Raji (cell line): ENCODE results near the gene SYNGR3.

Experiments
- POLR2A ChIP-seq: IDR thresholded peaks from 2 replicates; pipeline ENCODE4 v1.6.1; 2011; ENCODE audit warnings: low read depth, low read length, control low read depth; ENCODE audit not compliant: insufficient read depth

Gene SYNGR3, protein sequence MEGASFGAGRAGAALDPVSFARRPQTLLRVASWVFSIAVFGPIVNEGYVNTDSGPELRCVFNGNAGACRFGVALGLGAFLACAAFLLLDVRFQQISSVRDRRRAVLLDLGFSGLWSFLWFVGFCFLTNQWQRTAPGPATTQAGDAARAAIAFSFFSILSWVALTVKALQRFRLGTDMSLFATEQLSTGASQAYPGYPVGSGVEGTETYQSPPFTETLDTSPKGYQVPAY

DNA sequence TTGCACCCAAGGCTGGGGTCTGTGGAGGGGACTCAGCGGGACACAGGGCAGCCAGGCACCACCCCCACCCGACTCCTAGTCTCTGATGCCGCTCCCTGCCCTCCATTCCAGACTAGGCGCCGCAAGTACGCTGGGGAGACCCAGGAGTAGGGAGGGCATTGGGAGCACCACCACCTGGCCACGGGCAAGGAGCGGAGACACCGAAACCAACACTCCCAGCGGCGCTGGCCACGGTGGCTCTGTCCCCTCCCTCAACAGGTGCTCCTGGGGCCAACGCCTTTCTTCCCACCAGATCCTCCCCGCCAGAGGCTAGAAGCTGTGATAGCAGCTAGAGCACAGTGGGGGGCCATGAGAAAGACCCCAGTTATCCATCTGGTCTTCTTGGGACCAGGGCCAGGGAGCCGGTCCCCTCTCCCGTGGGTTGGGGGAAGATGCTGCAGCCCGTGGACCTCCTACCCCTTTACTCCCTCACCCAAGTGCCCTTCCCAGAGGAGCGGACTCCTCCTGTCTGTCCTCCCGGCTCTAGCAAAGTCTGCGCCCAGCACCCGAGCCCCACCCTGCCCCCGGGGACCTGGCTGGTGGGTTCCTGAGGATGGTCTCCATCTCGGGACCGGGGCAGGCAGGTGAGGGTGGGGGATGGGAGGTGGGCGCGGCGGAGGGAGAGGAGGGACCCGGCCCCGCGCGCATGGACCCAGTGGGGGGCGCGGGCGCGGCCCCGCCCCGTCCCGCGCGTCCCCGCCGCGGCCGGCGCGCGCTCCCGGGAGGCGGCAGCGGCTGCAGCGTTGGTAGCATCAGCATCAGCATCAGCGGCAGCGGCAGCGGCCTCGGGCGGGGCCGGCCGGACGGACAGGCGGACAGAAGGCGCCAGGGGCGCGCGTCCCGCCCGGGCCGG lies at the start of gene SYNGR3:
SYNGR3 (plus strand) TSS at position 762 of the 892 bp plus-strand sequence. CDS start 133 bp downstream, outside the sequence.
- no peak for TF ChIP-seq POLR2A

DNA sequence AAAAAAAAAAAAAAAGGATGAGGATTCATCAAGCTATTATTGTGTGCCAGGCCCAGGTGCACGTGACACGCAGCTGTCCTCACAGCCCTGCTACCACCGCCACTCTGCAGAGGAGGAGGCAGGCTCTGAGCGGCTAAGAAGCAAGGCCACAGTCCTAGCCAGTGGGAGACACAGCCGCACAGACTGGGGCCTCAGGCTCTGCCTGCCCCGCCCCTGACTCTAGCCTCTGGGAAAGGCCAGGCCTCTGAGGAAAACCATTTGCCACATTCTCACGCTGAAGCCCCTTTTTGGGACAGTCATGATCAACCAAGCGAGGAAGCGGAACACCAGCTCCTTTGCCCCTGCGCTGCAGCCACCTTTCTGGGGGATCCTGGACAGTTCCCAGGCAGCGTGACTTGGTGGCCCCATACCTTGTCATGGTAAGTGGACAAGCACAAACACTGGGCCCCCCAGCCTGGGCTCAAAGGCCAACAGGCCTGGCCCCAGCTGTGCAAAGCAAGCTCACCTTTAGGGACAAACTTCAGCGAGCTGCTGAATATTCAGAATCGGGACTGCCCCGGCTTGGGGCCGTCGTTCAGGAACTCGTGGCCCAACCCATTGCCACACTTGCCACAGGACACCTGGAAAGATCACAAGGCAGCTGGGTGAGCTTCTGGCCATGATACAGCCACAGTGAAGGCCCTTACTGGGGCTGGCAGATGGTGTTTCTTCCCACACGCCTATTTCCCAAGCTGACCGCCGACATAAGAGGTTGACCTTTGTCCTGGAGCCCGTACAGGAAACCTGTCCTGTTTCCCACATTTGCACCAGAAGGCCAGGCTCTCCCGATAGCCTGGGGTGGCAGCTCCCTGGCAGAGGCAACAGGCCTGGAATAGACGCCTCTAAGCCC lies 49.3 kb upstream of the SYNGR3 start:
- TF ChIP-seq POLR2A, result no peak

DNA sequence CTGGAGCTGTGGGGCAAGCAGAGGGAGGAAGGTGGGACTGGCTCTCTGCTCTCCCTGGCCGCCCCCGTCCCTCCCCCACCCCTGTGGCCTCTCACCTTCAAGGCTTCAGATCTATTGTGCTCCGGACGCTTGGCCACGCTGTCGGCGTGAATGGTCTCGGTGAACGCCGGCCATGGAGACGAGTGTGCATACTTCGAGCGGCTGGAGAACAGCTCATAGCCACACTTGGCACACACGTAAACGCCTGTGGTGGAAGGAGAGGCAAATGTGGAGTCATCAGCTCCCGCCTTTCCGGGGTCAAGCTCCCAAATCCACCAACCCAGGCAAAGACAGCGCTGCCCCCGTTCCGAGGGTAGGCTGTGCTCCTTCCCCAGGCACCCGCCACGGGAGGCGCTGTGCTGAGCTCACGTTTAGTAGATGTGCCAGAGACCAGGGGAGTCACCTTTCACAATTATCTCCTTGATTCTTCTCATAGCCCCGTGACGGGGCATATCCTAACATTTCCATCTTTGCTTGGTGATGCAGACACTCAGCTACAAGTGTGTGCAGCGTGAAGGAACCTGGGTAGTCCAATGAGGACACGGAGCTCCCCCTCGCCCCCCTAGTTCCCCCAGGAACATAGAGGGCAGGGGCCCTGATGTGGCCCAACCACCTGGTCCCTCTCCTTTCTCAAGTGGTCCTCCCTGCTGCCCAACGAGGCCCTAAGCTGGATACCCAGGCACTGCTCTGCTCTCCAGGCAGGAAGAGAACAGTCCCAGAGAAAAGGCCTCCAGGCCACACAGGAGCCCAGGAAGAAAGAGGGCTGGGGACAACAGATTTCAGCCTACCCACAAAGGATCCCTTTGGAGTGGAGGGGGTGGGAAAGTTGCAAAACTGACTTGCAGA lies 48.4 kb upstream of the SYNGR3 start:
- no peak for TF ChIP-seq POLR2A

DNA sequence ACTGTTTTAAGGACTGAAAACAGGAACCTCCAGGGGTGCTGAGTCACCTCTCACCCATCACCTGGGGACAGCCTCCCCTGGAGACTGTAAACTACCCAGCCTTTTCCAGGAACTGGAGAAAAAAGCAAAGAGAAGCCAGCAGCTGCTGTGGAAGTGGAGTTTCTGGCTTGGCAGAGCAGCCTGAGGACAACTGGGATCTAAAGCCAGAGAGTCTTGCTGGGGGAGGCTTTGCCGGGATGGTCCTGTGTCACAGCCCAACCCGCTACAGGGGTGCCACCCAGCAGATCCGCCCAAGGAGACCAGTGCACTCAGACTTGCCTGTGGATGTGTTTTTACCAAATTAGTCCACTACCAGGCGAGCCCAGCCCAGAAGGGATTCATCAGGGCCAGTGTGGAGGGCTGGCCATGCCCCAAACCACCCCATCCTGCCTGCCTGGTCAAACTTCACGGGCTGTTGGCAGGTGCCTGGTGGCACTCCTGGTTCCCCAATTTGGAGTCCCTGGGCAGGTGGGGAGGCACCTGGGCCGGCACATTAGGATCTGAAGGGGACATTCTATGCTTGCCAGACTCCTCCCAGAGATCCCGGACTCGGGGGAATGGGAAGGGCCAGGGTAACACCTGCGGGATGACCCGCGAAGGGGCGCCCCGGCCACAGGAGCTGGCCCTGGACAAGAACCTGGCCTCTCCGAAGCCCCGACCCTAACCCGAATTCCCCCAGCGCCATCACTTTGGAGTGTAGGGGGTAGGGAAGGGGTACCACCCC lies 47.5 kb upstream of the SYNGR3 start:
- TF ChIP-seq POLR2A, result no peak

DNA sequence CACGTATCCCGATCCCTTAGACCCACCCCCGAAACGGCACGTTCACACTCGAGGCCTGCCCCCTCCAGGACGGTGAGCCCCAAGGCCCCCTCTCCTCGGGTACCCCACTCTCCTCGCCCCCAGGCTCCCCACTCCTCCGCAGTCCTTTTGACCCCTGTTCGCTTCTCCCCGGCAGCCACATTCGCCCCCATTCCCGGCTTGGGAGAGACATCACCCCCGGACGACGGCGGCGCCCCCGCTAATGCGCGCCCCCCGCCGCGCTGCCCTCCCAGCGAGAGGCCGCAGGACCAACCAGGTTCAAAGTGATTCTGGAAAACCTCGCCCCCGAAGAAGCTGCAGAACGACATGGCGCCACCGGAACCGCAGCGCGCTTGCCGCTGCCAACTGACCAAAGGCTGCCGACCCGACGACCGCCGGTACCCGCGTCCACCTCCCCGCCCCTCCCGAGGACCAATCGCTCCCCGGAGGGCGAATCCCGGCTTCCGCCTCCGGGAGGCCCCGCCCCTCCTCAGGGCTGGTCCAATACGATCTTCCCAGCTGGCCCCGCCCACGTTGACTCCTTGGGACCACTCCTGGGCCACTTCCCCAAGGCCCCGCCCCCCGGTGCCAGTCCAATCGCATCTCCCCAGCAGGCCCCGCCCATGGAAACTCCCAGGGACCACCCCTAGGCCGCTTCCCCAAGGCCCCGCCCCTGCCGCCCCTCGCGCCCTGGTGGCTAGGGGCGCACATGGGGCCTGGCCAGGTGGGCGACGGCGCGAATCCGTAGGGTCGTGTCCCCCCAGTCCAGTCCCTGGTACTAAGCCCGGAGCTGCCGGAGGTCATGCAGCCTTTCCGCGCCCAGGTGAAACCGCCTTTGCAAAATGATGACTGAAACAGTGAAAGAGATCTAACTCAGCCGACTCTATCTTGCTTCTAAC lies 46.7 kb upstream of the SYNGR3 start, which contains the start of gene MSRB1:
MSRB1 (minus strand) TSS at position 390 of the 917 bp plus-strand sequence; CDS start at position 347, 43 bp downstream.
- peak; percentile 90 for TF ChIP-seq POLR2A

DNA sequence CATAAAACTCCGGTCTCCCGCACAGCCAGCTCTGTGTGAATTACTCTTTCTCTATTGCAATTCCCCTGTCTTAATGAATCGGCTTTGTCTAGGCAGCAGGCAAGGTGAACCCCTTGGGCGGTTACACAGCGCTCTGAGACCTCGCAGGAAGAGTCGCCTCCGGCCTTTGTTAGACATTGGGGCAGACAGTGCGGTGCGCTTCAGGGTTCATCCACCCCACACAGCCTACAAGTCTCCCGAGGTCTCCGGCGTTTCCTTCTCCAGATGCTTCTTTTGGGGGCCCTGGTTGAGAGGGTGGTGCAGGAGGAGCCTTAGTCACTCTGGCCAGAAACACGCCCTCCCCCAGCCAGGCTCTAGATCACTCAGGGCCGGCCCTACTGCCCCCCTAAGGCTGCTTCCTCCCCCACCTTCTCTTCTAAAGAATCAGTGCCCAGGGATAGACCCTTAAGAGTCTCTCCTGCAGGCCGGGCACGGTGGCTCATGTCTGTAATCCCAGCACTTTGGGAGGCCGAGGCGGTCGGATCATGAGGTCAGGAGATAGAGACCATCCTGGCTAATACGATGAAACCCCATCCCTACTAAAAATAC lies 45.1 kb upstream of the SYNGR3 start:
- TF ChIP-seq POLR2A, result no peak

DNA sequence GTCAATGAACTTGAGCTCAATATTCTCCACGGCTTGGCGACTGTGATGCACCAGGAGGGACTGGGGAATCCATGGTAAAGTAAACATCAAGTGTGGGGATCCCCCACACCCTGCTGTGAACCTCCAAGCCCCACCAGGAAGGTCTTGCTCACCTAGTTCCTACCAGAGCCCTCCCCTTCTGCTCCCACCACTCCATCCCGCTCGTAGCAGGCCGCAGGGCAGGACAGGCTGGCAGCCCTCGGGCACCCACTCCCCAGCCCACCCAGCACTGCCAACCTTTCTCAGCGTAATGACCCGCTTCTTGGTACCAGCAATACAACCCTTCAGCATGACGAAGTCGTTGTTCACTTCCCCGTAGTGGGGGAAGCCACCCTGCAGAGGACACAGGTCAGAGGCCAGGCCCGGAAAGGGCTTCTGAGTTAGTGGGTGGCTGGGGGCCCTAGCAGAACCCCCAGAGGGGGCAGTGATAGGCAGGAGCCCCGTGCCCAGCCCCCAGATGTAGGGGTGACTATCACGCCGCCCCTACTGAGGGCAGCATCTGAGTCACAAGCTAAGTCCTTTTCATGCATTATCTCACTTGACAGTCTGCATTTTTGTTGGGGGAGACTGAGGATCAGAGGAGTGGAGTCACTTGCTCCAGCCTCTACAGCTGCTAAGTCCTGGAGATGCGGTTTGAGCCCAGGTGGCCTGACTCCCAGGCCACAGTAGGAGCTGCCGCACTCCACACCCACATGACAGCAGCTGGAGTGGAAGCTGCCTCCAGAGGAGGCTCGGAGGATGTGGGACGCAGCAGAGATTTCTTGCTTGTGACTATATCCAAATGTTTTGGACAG lies 44.0 kb upstream of the SYNGR3 start:
- TF ChIP-seq POLR2A, result no peak

DNA sequence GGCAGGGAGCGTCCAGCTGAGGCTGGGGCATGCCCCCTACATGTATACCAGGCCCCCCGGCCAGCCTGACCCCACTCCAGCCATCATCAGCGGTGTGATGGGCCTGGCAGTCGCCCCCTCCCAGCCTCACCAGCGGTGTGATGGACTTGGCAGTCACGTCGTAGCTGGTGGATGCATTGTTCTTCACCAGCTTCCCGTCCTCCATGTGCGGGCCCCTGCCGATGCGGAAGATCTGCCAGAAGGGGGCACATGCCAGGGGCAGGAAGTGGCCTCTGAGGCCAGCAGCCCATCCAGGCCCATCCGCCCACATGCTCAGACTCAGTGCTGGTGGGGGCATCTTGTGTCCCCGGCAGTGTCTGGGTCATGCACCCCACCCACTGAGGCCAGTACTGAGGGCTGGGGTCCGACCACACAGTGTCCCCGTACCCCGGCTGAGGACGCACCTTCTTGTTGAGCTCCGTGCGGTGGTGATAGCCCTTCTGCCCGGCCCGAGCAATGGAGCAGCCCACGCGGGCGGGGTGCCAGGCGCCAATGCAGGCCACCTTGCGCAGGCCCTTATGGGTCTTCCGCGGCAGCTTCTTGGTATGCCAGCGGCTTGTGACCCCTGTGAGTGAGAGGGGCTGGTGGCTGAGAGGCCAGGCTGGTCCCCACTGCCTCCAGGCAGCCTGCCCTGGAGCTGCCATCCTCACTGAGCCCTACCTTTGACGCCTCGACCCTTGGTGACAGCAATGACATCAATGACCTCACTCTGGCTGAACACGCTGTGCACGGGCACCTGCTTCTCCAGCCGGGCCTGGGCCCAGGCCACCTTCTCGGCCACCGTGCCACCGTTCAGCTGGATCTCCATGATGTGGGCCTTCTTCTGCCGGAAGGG lies 43.0 kb upstream of the SYNGR3 start:
- no peak for TF ChIP-seq POLR2A

DNA sequence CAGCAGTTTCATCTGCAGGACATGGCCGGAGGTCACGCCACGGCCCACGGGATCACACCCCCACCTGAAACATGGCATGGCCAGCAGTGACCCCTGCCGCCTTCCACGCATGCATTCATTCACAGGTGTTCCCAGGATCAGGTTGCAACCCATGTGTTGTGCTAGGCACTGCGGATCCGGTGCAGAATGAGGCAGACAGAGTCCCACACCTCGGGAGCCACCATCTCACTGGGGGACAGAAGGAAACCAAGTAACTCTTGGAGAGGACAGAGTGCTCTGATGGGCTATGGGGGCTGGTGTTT lies 42.5 kb upstream of the SYNGR3 start:
- no peak for TF ChIP-seq POLR2A

DNA sequence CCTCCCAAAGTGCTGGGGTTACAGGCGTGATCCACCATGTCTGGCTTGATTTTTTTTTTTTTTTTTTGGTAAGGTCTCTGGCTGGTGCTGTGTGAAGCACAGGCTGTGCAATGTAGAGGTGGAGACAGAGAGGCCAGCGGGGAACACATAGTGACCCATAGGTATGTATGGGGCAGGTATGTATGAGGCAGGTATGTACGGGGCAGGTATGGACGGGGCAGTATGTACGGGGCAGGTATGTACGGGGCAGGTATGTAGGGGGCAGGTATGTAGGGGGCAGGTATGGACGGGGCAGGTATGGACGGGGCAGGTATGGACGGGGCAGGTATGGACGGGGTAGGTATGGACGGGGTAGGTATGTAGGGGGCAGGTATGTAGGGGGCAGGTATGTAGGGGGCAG lies 40.3 kb upstream of the SYNGR3 start:
- TF ChIP-seq POLR2A, result no peak

DNA sequence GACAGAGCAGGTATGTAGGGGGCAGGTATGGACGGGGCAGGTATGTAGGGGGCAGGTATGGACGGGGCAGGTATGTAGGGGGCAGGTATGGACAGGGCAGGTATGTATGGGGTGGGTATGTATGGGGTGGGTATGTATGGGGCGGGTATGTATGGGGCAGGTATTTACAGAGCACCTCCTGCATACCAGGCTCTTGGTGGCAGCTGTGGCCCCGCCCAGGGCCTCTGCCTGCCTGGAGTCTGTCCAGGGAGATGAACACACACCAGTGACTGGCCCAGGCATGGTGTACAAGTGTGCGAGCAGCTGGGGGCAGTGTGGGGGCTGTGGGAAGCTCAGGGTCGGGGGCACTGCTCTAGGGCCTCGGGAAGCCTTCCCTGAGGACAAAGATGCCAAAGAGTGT lies 39.7 kb upstream of the SYNGR3 start:
- no peak for TF ChIP-seq POLR2A
